HCT116 (cell line): ENCODE measurements around the gene UBR2. TPM values are rescaled to one million over a fixed set of nuclear protein-coding genes. Genes with fewer than 3 reads are reported as not detected.

ENCODE experiments used
- ATAC-seq: fragments of 200-7000 bp; cut with Tn5 transposase; 2 replicates; pipeline ENCODE4 v1.9.1; 2020; ENCODE audit warnings: mild to moderate bottlenecking, moderate library complexity
- BruUV-seq: library from RNA; stranded (reverse); fragments of 400-500 nt; replicated peaks from 2 replicates; lab custom pipeline; 2021; lab: Mats Ljungman, UMichigan
- CTCF ChIA-PET: fragments of 300-600 bp; sonication (Branson Sonifier 250); formaldehyde crosslinking; loops from one replicate; lab custom pipeline; 2021; ENCODE audit warnings: antibody characterized with exemption; lab: Charles Lee
- POLR2A ChIA-PET: fragments of 300-600, 350-600 bp; sonication (Branson Sonifier 250); formaldehyde crosslinking; loops from one replicate; lab custom pipeline; 2021; ENCODE audit warnings: antibody characterized with exemption; lab: Charles Lee
- RAD21 ChIA-PET, 2 experiments: fragments of 300-600 bp; sonication (Branson Sonifier 250); formaldehyde crosslinking; loops; one replicate each; lab custom pipeline; 2023; ENCODE audit warnings: low total read pairs in 2 of 2; ENCODE audit not compliant: uncharacterized antibody in 2 of 2, unreplicated experiment in 2 of 2, low non-redundant PET in 1 of 2; lab: Charles Lee
- DNase-seq: peaks from one replicate; pipeline ENCODE4 v3.0.0-alpha.2; 2010; ENCODE audit warnings: low read depth, low spot score
- H2AFZ ChIP-seq: fragments of 200-600 bp; shearing (Covaris generic), sonication (generic); 2 replicates; pipeline ENCODE4 v1.6.1; 2017; ENCODE audit warnings: low read depth, mixed run types, mixed read lengths, antibody characterized with exemption, low read length; ENCODE audit not compliant: poor library complexity, severe bottlenecking
- H3K27ac ChIP-seq: 2 replicates; pipeline ENCODE4 v1.5.1; 2012; ENCODE audit warnings: low read depth, low read length
- H3K27me3 ChIP-seq: fragments of 200-600 bp; sonication (generic); 2 replicates; pipeline ENCODE4 v1.6.1; 2016; ENCODE audit warnings: mixed run types, low read length, mixed read lengths; ENCODE audit not compliant: insufficient read depth
- H3K36me3 ChIP-seq, 2 experiments: fragments of 200-500 bp in 1 of 2; fragments of 200-600 bp in 1 of 2; sonication (Bioruptor generic) in 1 of 2; sonication (generic) in 1 of 2; 2 replicates each; pipeline versions ENCODE4 v1.5.1 to v1.6.1; 2014 to 2016; ENCODE audit warnings: low read length in 2 of 2, inconsistent platforms in 1 of 2, mixed read lengths in 1 of 2, mixed run types in 1 of 2; ENCODE audit not compliant: insufficient read depth in 2 of 2, control insufficient read depth in 1 of 2
- H3K4me1 ChIP-seq, 2 experiments: fragments of 200-600 bp in 1 of 2; sonication (generic) in 1 of 2; 2 replicates each; pipeline versions ENCODE4 v1.5.1 to v1.6.1; 2012 to 2017; ENCODE audit warnings: low read length in 2 of 2, inconsistent platforms in 1 of 2, mild to moderate bottlenecking in 1 of 2, mixed read lengths in 1 of 2, mixed run types in 1 of 2, moderate library complexity in 1 of 2; ENCODE audit not compliant: insufficient read depth in 2 of 2, control insufficient read depth in 1 of 2
- H3K4me2 ChIP-seq: fragments of 200-600 bp; sonication (generic); 2 replicates; pipeline ENCODE4 v1.6.1; 2017; ENCODE audit warnings: mixed run types, low read length, mixed read lengths
- H3K4me3 ChIP-seq, 2 experiments: fragments of 200-600 bp in 1 of 2; sonication (generic) in 1 of 2; replicated peaks in 1 of 2; 2 replicates each; pipeline ENCODE4 v1.5.1; 2011 to 2016; ENCODE audit warnings: low read length in 2 of 2, control low read depth in 1 of 2, low read depth in 1 of 2, mild to moderate bottlenecking in 1 of 2, mixed read lengths in 1 of 2, mixed run types in 1 of 2
- H3K79me2 ChIP-seq: fragments of 200-600 bp; sonication (generic); 2 replicates; pipeline ENCODE4 v1.6.1; 2017; ENCODE audit warnings: mild to moderate bottlenecking, mixed run types, low read length, moderate library complexity, mixed read lengths; ENCODE audit not compliant: insufficient read depth
- H3K9ac ChIP-seq: fragments of 200-600 bp; sonication (generic); 2 replicates; pipeline ENCODE4 v1.6.1; 2016; ENCODE audit warnings: low read length, mixed read lengths
- H3K9me2 ChIP-seq: fragments of 200-600 bp; sonication (generic), shearing (Covaris generic); 2 replicates; pipeline ENCODE4 v1.6.1; 2017; ENCODE audit warnings: mixed run types, mild to moderate bottlenecking, moderate library complexity; ENCODE audit not compliant: insufficient read depth
- H3K9me3 ChIP-seq, 2 experiments: fragments of 200-500 bp in 1 of 2; fragments of 200-600 bp in 1 of 2; sonication (Bioruptor generic) in 1 of 2; sonication (generic) in 1 of 2; 2 replicates each; pipeline ENCODE4 v1.6.1; 2014 to 2017; ENCODE audit warnings: low read length in 2 of 2, mixed read lengths in 2 of 2, inconsistent platforms in 1 of 2, low read depth in 1 of 2, mild to moderate bottlenecking in 1 of 2, mixed run types in 1 of 2, moderate library complexity in 1 of 2; ENCODE audit not compliant: control insufficient read depth in 1 of 2, insufficient read depth in 1 of 2
- H4K20me1 ChIP-seq: fragments of 200-600 bp; sonication (generic), shearing (Covaris generic); 2 replicates; pipeline ENCODE4 v1.6.1; 2017; ENCODE audit warnings: mixed run types, mild to moderate bottlenecking, moderate library complexity; ENCODE audit not compliant: insufficient read depth
- CBX3 ChIP-seq: IDR thresholded peaks from 2 replicates; pipeline ENCODE4 v1.6.1; 2012; ENCODE audit warnings: low read depth
- JUND ChIP-seq: IDR thresholded peaks from 2 replicates; pipeline ENCODE4 v1.6.1; 2012
- MAX ChIP-seq: IDR thresholded peaks from 2 replicates; pipeline ENCODE4 v1.6.1; 2012
- POLR2AphosphoS5 ChIP-seq: IDR thresholded peaks from 2 replicates; pipeline ENCODE4 v1.6.1; 2011; ENCODE audit warnings: mild to moderate bottlenecking, low read depth, low read length, moderate library complexity
- REST ChIP-seq: IDR thresholded peaks from 2 replicates; pipeline ENCODE4 v1.6.1; 2012; ENCODE audit warnings: low read depth
- TCF7L2 ChIP-seq: IDR thresholded peaks from 2 replicates; pipeline ENCODE4 v1.7.0; 2011; ENCODE audit warnings: borderline replicate concordance, inconsistent platforms; ENCODE audit not compliant: insufficient read depth, insufficient read length; ENCODE audit errors: extremely low read depth
- YY1 ChIP-seq: IDR thresholded peaks from 2 replicates; pipeline ENCODE4 v1.6.1; 2011; ENCODE audit warnings: low read length, low read depth, moderate library complexity, mild to moderate bottlenecking; ENCODE audit not compliant: insufficient replicate concordance; ENCODE audit errors: extremely low read depth
- ZFX ChIP-seq: fragments of 450-650 bp; IDR thresholded peaks from 2 replicates; pipeline ENCODE4 v1.6.1; 2017
- intact Hi-C: fragments of 100-400 bp; cut with micrococcal nuclease; formaldehyde crosslinking; loops from 2 replicates; pipeline ENCODE4 v1.10.0; 2022
- total RNA-seq: library from RNA; stranded (reverse); gene quantifications from one replicate; pipeline ENCODE4 v1.2.1, GENCODE V29; 2021; ENCODE audit not compliant: unreplicated experiment
- TF ChIP-seq, protein P1 (sequence below): IDR thresholded peaks from 2 replicates; pipeline ENCODE4 v1.6.1; 2011; ENCODE audit warnings: mild to moderate bottlenecking, low read length, moderate library complexity; ENCODE audit not compliant: insufficient replicate concordance; ENCODE audit errors: extremely low read depth

UBR2 gene
- total RNA-seq, 1 experiment from 2014 or later, result 20.5 TPM

GRCh38 chr6:42628604-42629003 lies 64.8 kb downstream of the UBR2 start:
- Histone ChIP-seq H4K20me1 (no peaks in the 10 kb centered on the region), H2AFZ (no peak overlapping the region), H3K79me2 (no peaks in the 10 kb centered on the region; the same call in 1 of the 2 replicates), H3K9ac (no peak overlapping the region), H3K4me3 (no peak overlapping the region), H3K4me1 (peaks cover 12% of the 10 kb centered on the region in 2 experiments; a peak in 3 of 4 replicates), H3K27ac (no peak overlapping the region), H3K9me3 (no peaks in the 10 kb centered on the region), H3K36me3 (no peaks in the 10 kb centered on the region), H3K4me2 (no peak overlapping the region), H3K9me2 (no peaks in the 10 kb centered on the region), H3K27me3 (no peaks in the 10 kb centered on the region)
- RAD21 ChIA-PET, result no interaction called here
- CTCF ChIA-PET, result no interaction called here
- TF ChIP-seq MAX, result no peak
- TF ChIP-seq, protein P1, sequence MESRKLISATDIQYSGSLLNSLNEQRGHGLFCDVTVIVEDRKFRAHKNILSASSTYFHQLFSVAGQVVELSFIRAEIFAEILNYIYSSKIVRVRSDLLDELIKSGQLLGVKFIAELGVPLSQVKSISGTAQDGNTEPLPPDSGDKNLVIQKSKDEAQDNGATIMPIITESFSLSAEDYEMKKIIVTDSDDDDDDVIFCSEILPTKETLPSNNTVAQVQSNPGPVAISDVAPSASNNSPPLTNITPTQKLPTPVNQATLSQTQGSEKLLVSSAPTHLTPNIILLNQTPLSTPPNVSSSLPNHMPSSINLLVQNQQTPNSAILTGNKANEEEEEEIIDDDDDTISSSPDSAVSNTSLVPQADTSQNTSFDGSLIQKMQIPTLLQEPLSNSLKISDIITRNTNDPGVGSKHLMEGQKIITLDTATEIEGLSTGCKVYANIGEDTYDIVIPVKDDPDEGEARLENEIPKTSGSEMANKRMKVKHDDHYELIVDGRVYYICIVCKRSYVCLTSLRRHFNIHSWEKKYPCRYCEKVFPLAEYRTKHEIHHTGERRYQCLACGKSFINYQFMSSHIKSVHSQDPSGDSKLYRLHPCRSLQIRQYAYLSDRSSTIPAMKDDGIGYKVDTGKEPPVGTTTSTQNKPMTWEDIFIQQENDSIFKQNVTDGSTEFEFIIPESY, result no peak
- TF ChIP-seq TCF7L2, result no peak
- TF ChIP-seq YY1, result no peak
- no peak for TF ChIP-seq ZFX
- no TSS peak for BruUV-seq
- ATAC-seq (no peak), DNase-seq (no peak)
- intact Hi-C loops, result no loop called here
- POLR2A ChIA-PET, result interaction anchor here (0.7 kb wide), 1 partner anchor 10 kb away, joined by 4 read pairs; no protein-coding TSS in a partner anchor

DNA sequence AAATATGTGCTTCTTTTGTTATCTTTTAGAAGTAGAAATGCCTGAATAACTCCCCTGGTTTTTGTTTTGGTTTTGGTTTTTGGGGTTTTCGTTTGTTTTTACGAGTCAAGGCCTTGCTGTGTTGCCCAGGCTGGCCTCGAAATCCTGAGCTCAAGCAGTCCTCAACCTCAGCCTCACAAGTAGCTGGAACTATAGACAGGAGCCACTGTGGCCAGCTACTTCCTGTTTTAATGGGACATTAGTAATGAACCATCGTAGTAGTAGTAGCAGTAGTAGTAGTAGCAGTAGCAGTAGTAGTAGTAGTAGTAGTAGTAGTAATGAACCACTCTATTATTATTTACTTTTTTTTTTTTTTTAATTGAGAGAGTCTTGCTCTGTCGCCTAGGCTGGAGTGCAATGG lies 66.0 kb downstream of the UBR2 start:
- BruUV-seq, result no TSS peak
- Histone ChIP-seq H3K9me3 (no peaks in the 10 kb centered on the region), H3K9ac (no peak overlapping the region), H3K4me2 (no peak overlapping the region), H2AFZ (no peak overlapping the region), H3K36me3 (0 out of 4 replicates have a peak, but pooled peaks cover 0 to 3% of the 10 kb centered on the region in 2 experiments), H3K79me2 (no peaks in the 10 kb centered on the region; the same call in 1 of the 2 replicates), H4K20me1 (no peaks in the 10 kb centered on the region), H3K27me3 (no peaks in the 10 kb centered on the region), H3K9me2 (no peaks in the 10 kb centered on the region), H3K4me1 (peaks cover 12% of the 10 kb centered on the region in 2 experiments; a peak in 3 of 4 replicates), H3K27ac (no peak overlapping the region), H3K4me3 (no peak overlapping the region)
- ChIA-PET RAD21 (no interaction called here), POLR2A (no interaction called here), CTCF (interaction anchor here (1.2 kb wide), 1 partner anchor 32 kb away, joined by 3 read pairs; no protein-coding TSS in a partner anchor)
- ATAC-seq, result no peak
- no peak for DNase-seq
- intact Hi-C loops, result no loop called here
- no peak for TF ChIP-seq REST
- no peak for TF ChIP-seq JUND
- no peak for TF ChIP-seq CBX3
- TF ChIP-seq POLR2AphosphoS5, result no peak
- TF ChIP-seq, protein P1, result no peak
